GM10847 (cell line): ENCODE data around the gene PLPP2.

Experiments
- POLR2A ChIP-seq: IDR thresholded peaks from 2 replicates; pipeline ENCODE4 v1.6.1; 2011; ENCODE audit not compliant: insufficient read length; ENCODE audit errors: extremely low read depth

The PLPP2 gene

GRCh38 chr19:291006-291521 lies at the start of gene PLPP2:
TSS of gene PLPP2 (minus strand) at chr19:291403. CDS start at chr19:291336, 67 bp downstream.
- TF ChIP-seq POLR2A = no peak

GRCh38 chr19:340620-341385 lies 49.6 kb upstream of the PLPP2 start:
- no peak for TF ChIP-seq POLR2A

GRCh38 chr19:339262-339887 lies 48.2 kb upstream of the PLPP2 start:
- TF ChIP-seq POLR2A = no peak

GRCh38 chr19:338421-338820 lies 47.2 kb upstream of the PLPP2 start:
- TF ChIP-seq POLR2A = no peak

- TF ChIP-seq POLR2A = no peak
Measured at GRCh38 chr19:336067-336614, 44.9 kb upstream of the PLPP2 start.

GRCh38 chr19:335486-336066 lies 44.4 kb upstream of the PLPP2 start:
- no peak for TF ChIP-seq POLR2A

- TF ChIP-seq POLR2A = no peak
Measured at GRCh38 chr19:335072-335471, 43.9 kb upstream of the PLPP2 start.

GRCh38 chr19:334296-335071 lies 43.3 kb upstream of the PLPP2 start:
- TF ChIP-seq POLR2A = no peak

- TF ChIP-seq POLR2A = no peak
Measured at GRCh38 chr19:330503-330902, 39.3 kb upstream of the PLPP2 start.

- TF ChIP-seq POLR2A = no peak
Measured at GRCh38 chr19:329876-330275, 38.7 kb upstream of the PLPP2 start.

GRCh38 chr19:328025-328505 lies 36.9 kb upstream of the PLPP2 start:
- no peak for TF ChIP-seq POLR2A

GRCh38 chr19:327291-328024 lies 36.3 kb upstream of the PLPP2 start:
- no peak for TF ChIP-seq POLR2A

- no peak for TF ChIP-seq POLR2A
Measured at GRCh38 chr19:326871-327270, 35.7 kb upstream of the PLPP2 start.

GRCh38 chr19:325937-326565 lies 34.8 kb upstream of the PLPP2 start:
- TF ChIP-seq POLR2A = no peak
